HEK293T (cell line): ENCODE measurements around the gene KLF17.

Source experiments
- CTCF ChIA-PET: fragments of 350-600 bp; formaldehyde crosslinking; extraction: SDS; loops from one replicate; lab custom pipeline; 2021; ENCODE audit warnings: antibody characterized with exemption, inconsistent platforms; lab: Yijun Ruan, JAX
- POLR2A ChIA-PET: fragments of 350-600 bp; formaldehyde crosslinking; extraction: SDS; loops from one replicate; lab custom pipeline; 2020; ENCODE audit warnings: antibody characterized with exemption, inconsistent platforms; lab: Yijun Ruan, JAX
- DNase-seq: peaks from one replicate; pipeline ENCODE4 v3.0.0; 2012; ENCODE audit warnings: mixed read lengths; ENCODE audit errors: extremely low spot score
- ARNT ChIP-seq: fragments of 450-650 bp; IDR thresholded peaks from 2 replicates; pipeline ENCODE4 v1.6.1; 2017; ENCODE audit warnings: mild to moderate bottlenecking
- BHLHE40 ChIP-seq: fragments of 450-650 bp; IDR thresholded peaks from 2 replicates; pipeline ENCODE4 v1.6.1; 2016; ENCODE audit warnings: mild to moderate bottlenecking, moderate library complexity, borderline replicate concordance
- CTBP1 ChIP-seq: fragments of 450-650 bp; IDR thresholded peaks from 2 replicates; pipeline ENCODE4 v1.6.1; 2016; ENCODE audit warnings: borderline replicate concordance
- ELF4 ChIP-seq: fragments of 450-650 bp; IDR thresholded peaks from 2 replicates; pipeline ENCODE4 v1.6.1; 2017; ENCODE audit warnings: antibody characterized with exemption
- FOXA1 ChIP-seq: fragments of 450-650 bp; IDR thresholded peaks from 2 replicates; pipeline ENCODE4 v1.6.1; 2016; ENCODE audit warnings: mild to moderate bottlenecking
- FOXK2 ChIP-seq: fragments of 450-650 bp; IDR thresholded peaks from 2 replicates; pipeline ENCODE4 v1.6.1; 2016; ENCODE audit warnings: mild to moderate bottlenecking
- FOXM1 ChIP-seq: fragments of 450-650 bp; IDR thresholded peaks from 2 replicates; pipeline ENCODE4 v1.6.1; 2017; ENCODE audit warnings: mild to moderate bottlenecking, borderline replicate concordance
- HDGF ChIP-seq: fragments of 450-650 bp; IDR thresholded peaks from 2 replicates; pipeline ENCODE4 v1.6.1; 2017; ENCODE audit warnings: antibody characterized with exemption, borderline replicate concordance
- L3MBTL2 ChIP-seq: fragments of 450-650 bp; conservative IDR thresholded peaks from 2 replicates; pipeline ENCODE4 v1.6.1; 2016; ENCODE audit warnings: mild to moderate bottlenecking
- LEF1 ChIP-seq: fragments of 450-650 bp; IDR thresholded peaks from 2 replicates; pipeline ENCODE4 v1.6.1; 2017; ENCODE audit warnings: mild to moderate bottlenecking, borderline replicate concordance
- NFRKB ChIP-seq: fragments of 450-650 bp; IDR thresholded peaks from 2 replicates; pipeline ENCODE4 v1.6.1; 2016; ENCODE audit warnings: mild to moderate bottlenecking, moderate library complexity
- PKNOX1 ChIP-seq: fragments of 450-650 bp; IDR thresholded peaks from 2 replicates; pipeline ENCODE4 v1.6.1; 2016
- SP1 ChIP-seq: fragments of 450-650 bp; IDR thresholded peaks from 2 replicates; pipeline ENCODE4 v1.6.1; 2017
- SUZ12 ChIP-seq: fragments of 450-650 bp; IDR thresholded peaks from 2 replicates; pipeline ENCODE4 v1.6.1; 2016; ENCODE audit warnings: mild to moderate bottlenecking
- TARDBP ChIP-seq: fragments of 450-650 bp; IDR thresholded peaks from 2 replicates; pipeline ENCODE4 v1.6.1; 2016
- ZNF384 ChIP-seq: fragments of 450-650 bp; IDR thresholded peaks from 2 replicates; pipeline ENCODE4 v1.6.1; 2016

KLF17 gene

GRCh38 chr1:44090429-44091252 lies 28.0 kb upstream of the KLF17 start:
- POLR2A ChIA-PET, result no interaction called here
- CTCF ChIA-PET, result interaction anchor here (0.6 kb wide), 1 partner anchor 40 kb away, joined by 3 read pairs; no protein-coding TSS in a partner anchor
- TF ChIP-seq L3MBTL2, result no peak
- no peak for DNase-seq

GRCh38 chr1:44094047-44094446 lies 24.6 kb upstream of the KLF17 start:
- ChIA-PET CTCF (interaction anchor here (0.6 to 0.7 kb wide), 2 partner anchors 175 to 285 kb away, joined by 3 read pairs; no protein-coding TSS in a partner anchor), POLR2A (no interaction called here)
- DNase-seq, result no peak
- TF ChIP-seq SP1, result no peak
- TF ChIP-seq ELF4, result no peak
- TF ChIP-seq TARDBP, result no peak
- no peak for TF ChIP-seq NFRKB
- TF ChIP-seq BHLHE40, result no peak
- no peak for TF ChIP-seq CTBP1
- no peak for TF ChIP-seq L3MBTL2
- no peak for TF ChIP-seq ARNT

- TF ChIP-seq FOXM1, result no peak
- TF ChIP-seq TARDBP, result no peak
- no peak for TF ChIP-seq ZNF384
- no peak for TF ChIP-seq HDGF
- no peak for TF ChIP-seq SP1
- DNase-seq, result no peak
- ChIA-PET CTCF (no interaction called here), POLR2A (no interaction called here)
Measured at GRCh38 chr1:44100183-44100868, 18.3 kb upstream of the KLF17 start.

- TF ChIP-seq L3MBTL2, result no peak
- no peak for TF ChIP-seq HDGF
- TF ChIP-seq FOXM1, result no peak
- no peak for TF ChIP-seq FOXA1
- no peak for TF ChIP-seq SP1
- TF ChIP-seq FOXK2, result no peak
- TF ChIP-seq TARDBP, result no peak
- no peak for TF ChIP-seq CTBP1
- no peak for TF ChIP-seq PKNOX1
- no peak for TF ChIP-seq SUZ12
- POLR2A ChIA-PET, result no interaction called here
- CTCF ChIA-PET, result no interaction called here
- DNase-seq, result no peak
Measured at GRCh38 chr1:44101328-44101727, 17.3 kb upstream of the KLF17 start.

GRCh38 chr1:44103270-44104131 lies 15.1 kb upstream of the KLF17 start:
- TF ChIP-seq LEF1 (no peak), ZNF384 (no peak), NFRKB (no peak), SUZ12 (no peak), FOXA1 (no peak), PKNOX1 (no peak), ELF4 (no peak), BHLHE40 (no peak), HDGF (no peak), SP1 (no peak), FOXM1 (no peak), ARNT (no peak), TARDBP (no peak), CTBP1 (no peak), FOXK2 (no peak), L3MBTL2 (no peak)
- DNase-seq, result no peak
- ChIA-PET CTCF (interaction anchor here (0.6 to 1.8 kb wide), 8 partner anchors 9 to 1189 kb away, joined by 3 to 8 read pairs (median 3); partner anchors contain the start of gene DMAP1), POLR2A (interaction anchor here (1.8 kb wide), 1 partner anchor 109 kb away, joined by 8 read pairs; the partner anchor contains the start of gene DMAP1)

GRCh38 chr1:44105810-44106209 lies 12.8 kb upstream of the KLF17 start:
- ChIA-PET POLR2A (no interaction called here), CTCF (no interaction called here)
- DNase-seq, result no peak
- no peak for TF ChIP-seq L3MBTL2
- TF ChIP-seq FOXA1, result no peak
